Erythroblast (primary cell): ENCODE results near the gene RIMBP2.

Experiments used
- GATA1 ChIP-seq: IDR thresholded peaks from 2 replicates; pipeline ENCODE4 v1.6.1; 2011; ENCODE audit warnings: low read depth, mild to moderate bottlenecking, control low read depth, low read length, moderate library complexity
- POLR2A ChIP-seq: IDR thresholded peaks from 2 replicates; pipeline ENCODE4 v1.6.1; 2011; ENCODE audit warnings: mild to moderate bottlenecking, low read length

DNA sequence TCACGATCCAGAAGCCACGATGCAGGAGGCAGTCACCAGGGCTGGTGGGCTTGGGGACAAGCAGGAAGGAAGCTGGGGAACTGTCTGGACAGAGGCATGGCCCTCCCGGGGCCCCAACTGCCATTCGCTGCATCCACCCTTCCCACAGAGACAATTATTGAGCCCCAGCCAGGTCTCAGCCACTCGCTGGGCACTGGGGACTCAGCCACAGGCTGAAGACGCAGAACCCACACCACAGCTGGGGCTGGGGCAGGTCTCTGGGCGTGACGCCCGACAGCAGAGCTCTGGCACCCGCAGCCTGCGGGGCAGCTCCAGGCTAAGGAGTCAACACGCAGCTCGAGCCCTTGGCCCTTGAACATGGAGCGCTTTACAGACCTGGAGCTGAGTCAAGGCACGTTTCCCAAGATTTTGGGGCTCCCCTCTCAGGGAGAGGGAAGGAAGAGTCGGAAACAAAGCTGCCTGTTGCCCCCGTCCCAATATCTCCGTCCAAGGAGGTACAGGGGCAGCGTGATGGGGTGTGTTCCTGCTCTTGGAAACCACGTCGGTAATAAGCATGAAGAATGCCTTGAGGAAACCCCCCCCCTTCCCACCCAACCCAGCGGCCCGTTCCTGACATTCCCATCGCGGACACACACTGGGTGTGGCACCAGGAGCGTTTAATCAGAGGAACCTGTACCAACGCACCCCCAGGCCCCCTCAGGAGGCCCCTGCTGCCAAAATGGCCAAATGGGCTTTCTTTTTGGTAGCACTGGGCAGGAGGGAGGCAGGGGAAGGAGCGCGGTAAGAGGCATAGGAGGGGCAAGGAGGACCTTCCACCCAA lies 6.7 kb downstream of the RIMBP2 start:
- TF ChIP-seq POLR2A (no peak), GATA1 (no peak)
